ENCODE data around the gene PTX4.

The PTX4 gene

DNA sequence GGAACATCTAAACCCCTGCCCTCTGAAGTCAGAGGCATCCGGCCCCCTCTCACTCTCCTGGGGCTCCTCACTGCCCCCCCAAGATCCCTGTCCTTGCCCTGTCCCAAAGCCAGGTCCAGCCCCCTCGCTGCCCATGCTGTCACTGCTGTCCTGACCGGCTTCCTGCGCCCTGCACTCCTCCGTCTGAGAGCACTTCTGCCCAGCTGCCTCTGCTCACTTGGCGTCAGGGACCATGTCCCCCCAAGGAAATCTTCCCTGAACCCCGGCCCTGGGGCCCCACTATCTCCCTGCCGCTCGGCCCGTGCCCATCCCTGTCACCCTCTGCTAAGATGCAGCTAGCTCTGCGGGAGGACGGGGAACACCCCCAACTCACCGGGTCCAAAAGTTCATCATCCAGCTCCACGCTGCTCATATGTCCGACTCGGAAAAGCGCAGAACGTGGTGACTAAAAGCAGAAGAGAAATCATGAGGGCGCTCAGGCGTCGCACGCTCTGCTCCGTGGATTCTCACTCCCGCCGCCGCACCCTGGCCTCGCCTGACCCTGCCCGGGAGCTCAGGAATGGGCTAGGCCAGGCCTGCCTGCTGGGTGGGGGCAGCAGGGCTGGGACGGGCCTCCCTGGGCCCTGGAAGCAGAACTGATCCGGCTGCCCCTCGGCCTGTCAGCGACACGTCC lies 23.7 kb downstream of the PTX4 start:
- in situ Hi-C loops (cut with MboI; ENCODE audit: low sequenced_read_pairs): no loop called here

DNA sequence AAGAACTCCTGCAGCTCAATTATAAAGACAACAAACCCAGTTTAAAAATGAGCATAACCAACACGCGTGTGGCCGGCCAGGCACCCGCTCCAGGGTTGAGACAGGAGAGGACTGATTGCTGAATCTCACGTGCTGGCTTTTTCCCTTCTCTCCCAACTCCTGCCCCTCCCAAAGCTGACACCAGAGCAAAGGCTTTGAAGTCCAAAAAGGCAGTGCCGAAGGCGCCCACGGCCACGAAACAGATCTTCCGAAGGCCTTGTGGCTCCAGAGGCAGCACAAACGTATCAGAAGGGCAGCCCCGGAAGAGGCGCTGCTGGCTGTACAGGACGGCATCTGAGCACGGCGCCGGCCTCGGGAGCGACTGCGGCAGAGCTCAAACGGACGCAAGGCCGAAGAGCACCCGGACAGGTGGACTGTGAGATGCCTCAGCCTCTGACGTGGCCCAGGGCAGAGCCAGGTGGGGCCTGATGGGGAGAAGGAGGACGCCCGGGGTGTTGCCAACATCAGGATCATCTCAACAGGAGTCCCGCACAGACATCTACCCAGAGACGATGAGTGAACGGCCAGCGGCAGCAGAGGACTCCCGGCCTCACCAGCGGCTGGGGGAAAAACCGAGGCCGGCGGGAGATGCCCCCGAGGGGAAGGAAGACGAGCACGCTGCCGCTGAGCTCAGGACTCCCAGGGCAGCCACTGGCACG lies 24.4 kb downstream of the PTX4 start:
- in situ Hi-C loops (cut with MboI; ENCODE audit: low sequenced_read_pairs): no loop called here

DNA sequence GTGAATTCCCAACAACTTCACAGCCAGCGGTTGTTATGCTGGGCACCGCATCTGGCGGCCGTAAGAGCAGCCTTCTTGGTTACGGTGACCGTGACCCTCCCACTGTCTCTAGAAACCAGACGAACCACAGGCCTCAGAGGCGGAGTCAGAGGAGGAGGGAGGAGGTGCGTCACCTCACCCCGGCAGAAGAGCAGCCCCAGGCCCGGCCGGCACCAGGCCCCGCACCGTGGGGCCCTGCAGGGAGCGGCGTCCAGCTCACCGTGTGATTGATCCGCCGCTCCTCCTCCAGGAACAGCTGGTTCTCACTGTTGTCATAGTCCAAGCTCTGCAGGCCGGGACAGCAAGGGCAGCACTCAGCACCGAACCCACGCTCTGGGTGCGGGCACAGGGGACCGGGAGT lies 27.6 kb downstream of the PTX4 start:
- in situ Hi-C loops (cut with MboI; ENCODE audit: low sequenced_read_pairs): no loop called here

DNA sequence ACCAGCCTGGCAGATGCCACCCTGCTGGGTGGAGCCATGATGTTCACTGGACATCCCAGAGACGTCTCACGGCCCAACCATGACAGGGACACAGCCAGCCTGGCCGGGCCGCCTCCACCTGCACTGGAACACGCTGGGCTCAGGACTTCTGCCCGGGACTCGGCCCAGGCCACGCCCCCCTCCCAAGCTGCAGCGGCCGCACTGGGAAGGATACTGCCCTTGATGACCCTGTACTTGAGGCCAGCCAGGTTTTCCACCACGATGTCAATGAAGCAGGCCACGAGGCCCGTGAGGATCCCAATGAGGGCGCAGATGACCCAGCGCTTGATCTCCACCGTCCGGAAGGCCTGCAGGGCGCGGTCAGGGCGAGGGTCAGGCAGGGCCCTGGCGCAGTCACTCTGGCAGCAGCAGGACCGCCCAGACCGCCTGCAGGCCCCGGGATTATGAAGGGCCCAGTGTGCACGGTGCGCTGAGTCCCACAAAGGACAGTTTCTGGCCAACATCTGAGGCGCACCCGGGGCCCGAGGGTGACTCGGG lies 28.1 kb downstream of the PTX4 start:
- in situ Hi-C loops (cut with MboI; ENCODE audit: low sequenced_read_pairs): no loop called here

- in situ Hi-C loops (cut with MboI; ENCODE audit: low sequenced_read_pairs): no loop called here
These were observed 28.8 kb downstream of the PTX4 start for GRCh38 chr16:1459967-1460366.

DNA sequence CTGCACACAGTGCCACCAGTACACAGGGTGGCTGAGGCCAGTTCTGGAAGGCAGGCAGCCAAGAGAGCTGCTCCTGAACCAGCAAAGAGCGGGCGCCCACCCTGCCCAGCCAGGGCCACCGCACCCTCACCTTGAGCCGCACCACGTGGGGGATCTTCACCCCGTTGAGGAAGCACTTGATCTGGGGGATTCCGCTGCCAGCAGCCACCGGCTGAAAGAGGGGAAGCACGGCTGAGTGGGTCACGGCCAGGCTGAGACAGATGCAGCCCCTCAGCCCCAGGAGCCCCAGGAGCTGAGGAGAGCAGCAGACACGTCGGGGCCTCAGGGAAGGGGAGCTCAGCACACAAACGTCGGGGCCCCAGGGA lies 29.8 kb downstream of the PTX4 start:
- in situ Hi-C loops (cut with MboI; ENCODE audit: low sequenced_read_pairs): no loop called here

GRCh38 chr16:1458336-1458976 lies 30.3 kb downstream of the PTX4 start:
- in situ Hi-C loops (cut with MboI; ENCODE audit: low sequenced_read_pairs): no loop called here

- in situ Hi-C loops (cut with MboI; ENCODE audit: low sequenced_read_pairs): no loop called here
These were observed 31.1 kb downstream of the PTX4 start for GRCh38 chr16:1457489-1458245.

DNA sequence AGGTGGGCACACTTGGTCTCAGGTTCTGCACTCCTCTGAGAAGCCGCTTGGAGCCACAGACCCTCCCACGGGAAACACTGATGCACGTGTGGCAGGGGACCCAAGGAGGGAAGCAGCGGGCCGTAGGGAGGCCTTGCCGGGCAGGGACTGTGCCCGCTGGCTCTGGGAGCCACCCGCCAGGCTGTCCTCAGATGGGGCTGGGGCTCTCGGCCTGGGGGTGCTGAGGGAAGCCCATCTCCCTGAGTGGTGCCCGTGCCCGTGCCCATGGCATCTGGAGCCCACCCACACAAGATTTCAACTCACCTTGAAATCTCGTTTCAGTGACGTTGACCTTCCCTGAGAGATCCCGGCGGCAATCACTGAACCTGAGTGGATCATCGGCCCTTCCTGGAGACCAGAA lies 31.8 kb downstream of the PTX4 start:
- in situ Hi-C loops (cut with MboI; ENCODE audit: low sequenced_read_pairs): no loop called here

- in situ Hi-C loops (cut with MboI; ENCODE audit: low sequenced_read_pairs): no loop called here
These were observed 33.3 kb downstream of the PTX4 start for GRCh38 chr16:1455190-1456171.

GRCh38 chr16:1454561-1454960 lies 34.2 kb downstream of the PTX4 start:
- in situ Hi-C loops (cut with MboI; ENCODE audit: low sequenced_read_pairs): no loop called here

GRCh38 chr16:1453316-1453715 lies 35.4 kb downstream of the PTX4 start:
- in situ Hi-C loops (cut with MboI; ENCODE audit: low sequenced_read_pairs): no loop called here

DNA sequence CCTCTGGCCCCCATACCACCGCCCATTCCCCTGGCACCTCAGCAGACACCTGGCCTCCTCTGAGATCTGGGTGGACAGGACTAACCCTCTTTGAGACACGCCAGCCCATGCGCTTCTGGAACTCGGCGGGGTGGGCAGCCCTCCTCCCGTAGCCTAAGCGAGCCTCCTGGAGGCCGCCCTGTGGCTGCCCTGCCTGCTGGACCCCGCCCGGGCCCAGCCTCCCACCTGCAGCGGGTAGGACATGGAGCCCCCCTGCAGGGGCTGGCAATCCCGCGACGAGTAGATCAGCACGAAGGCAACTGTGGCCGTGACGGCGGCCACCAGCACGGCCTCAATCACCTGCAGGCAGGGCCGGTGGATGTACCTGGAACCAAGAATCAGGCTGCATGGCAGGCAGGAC lies 36.2 kb downstream of the PTX4 start:
- in situ Hi-C loops (cut with MboI; ENCODE audit: low sequenced_read_pairs): no loop called here

DNA sequence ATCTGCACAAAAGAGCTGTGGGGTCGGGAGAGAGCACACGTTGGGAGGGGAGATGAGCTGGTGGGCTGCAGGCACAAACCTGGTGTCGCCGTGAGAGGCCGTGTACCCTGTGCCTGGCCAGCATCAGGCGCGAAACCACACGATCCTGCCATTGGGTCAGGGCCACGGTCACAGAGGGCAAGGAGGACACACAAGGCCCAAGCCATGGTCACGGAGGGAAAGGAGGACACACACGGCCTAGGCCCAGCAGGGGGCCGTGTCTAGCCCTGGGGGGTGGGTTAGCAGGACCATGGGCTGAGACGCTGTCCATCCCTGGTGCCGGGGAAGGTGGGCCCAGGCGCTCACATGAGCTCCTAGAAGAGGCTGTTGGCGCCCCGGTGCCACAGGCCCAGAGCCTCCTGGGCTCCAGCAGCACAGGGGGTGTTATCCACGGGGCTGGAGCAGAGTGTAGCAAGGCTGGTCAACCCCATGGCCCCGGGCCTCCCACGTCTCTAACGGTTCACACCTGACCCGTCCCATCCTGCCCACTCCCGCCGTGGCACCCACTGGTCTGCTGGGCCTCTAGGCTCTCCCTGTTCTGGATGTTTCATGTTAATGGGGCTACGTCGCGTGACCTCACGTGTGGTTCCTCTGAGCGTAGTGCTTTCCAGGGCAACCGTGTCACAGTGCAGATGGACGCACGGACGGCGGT lies 36.9 kb downstream of the PTX4 start:
- in situ Hi-C loops (cut with MboI; ENCODE audit: low sequenced_read_pairs): no loop called here

DNA sequence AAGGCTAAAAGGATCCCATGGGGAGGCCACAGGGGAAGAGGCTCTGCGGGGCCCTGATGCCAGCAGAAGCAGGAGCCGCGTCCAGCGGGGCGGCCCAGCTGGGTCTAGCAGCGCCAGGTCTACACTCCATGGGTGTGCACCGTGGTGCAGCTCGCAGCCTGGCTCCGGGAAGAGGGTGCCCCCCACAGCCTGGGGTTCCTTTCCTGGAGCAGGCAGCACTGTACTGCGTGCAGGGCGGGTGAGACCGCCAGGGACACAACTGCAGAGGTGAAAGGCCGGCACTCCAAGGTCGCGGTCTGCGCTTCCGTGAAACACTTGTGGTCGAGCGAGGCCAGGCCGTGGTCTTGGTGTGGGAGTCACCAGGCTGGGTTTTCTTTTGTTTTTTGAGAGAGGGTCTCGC lies 37.9 kb downstream of the PTX4 start:
- in situ Hi-C loops (cut with MboI; ENCODE audit: low sequenced_read_pairs): no loop called here

DNA sequence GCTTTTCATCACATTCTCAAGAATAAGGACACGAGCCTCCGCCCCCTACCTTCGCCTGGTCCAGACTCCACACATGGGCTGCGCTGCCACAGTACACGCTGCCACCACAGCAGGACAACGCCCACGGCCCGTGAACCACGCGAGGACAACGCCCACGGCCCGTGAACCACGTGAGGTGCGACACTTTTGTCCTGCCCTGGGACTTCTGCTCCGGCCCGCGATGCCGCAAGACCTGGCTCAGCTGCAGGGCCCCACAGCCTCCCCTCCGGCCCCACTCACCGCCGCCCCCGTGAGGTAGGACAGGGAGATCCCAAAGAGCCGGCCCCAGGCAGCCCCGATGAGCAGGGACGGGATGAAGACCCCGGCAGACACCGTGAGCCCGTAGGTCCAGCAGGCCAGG lies 38.5 kb downstream of the PTX4 start:
- in situ Hi-C loops (cut with MboI; ENCODE audit: low sequenced_read_pairs): no loop called here

- in situ Hi-C loops (cut with MboI; ENCODE audit: low sequenced_read_pairs): no loop called here
These were observed 39.4 kb downstream of the PTX4 start for GRCh38 chr16:1449201-1449788.

DNA sequence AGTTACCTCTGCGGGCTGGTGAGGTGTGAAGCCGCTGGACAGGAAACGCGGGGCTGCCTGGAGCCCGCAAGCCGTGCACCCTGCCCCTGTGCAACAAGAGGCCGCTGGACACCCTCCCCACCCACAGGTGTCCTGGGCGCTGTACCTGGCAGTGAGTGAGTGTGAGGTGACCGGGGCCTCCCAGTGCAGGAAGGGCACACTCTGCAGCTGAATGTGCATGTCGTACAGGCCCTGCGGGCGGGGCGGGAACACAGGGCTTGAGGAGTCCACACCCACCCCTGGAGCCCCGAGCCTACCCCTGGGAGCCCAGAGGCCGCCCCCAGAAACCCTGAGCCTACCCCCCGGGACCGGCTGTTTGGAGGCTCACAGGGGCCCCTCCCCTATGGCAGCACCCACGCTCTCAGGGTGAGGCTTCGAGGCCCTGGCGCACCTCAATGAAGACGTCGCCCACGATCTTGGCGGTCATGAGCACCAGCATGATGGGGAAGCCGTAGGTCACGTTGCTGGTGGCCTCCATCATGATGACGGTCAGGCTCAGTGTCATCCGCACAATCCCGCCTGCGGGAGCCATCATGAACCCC lies 40.1 kb downstream of the PTX4 start:
- in situ Hi-C loops (cut with MboI; ENCODE audit: low sequenced_read_pairs): no loop called here

DNA sequence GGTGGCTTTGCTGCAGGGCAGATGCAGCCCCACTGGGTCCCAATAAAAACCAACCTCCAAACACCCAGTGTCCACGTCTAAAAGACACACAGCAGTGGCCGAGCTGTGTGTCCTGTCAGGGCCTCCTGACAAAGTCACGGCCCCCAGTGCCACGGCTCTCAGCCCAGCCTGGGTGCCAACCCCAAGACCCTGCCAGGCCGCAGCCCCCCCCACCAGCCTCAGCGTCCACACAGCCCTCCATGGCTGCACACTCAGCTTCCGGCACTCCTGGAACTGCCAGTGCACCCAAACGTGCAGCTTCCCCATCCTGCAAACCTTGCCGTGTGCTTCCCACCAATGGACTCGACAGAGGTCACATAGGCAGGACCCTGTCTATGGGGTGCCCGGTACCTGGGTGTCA lies 40.8 kb downstream of the PTX4 start:
- in situ Hi-C loops (cut with MboI; ENCODE audit: low sequenced_read_pairs): no loop called here
